ENCODE measurements around the gene CASD1.

GRCh38 chr7:94600267-94600666, 90.7 kb downstream of the CASD1 start:
- TF ChIP-seq CTCF (IDR thresholded peaks at IDR 0.05) (no peak), POLR2A (IDR thresholded peaks at IDR 0.05) (no peak)

Data from body of pancreas (tissue), 4 donors.